ENCODE results near the gene CFAP97D1.

Gene CFAP97D1

DNA sequence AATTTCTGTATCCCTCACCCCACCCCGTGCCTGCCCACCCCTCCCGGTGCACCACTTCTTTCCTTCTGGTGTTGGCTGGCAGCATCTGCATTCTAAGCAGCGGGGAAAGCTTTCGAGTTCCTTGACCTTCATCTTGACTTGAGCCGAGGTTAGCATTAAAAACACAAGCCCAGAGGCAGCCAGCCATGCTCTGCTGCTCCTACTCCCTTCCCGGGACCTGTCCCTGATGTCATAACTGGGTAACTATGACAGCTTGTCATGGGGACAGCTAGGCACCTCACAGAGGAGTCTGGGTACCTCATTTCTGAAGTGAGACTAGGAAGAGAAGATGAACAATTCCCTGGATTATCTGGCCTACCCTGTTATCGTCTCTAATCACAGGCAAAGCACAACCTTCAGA, at the start of gene CFAP97D1:
CFAP97D1 (plus strand) TSS at position 301 of the 400 bp plus-strand sequence; CDS start at position 329, 28 bp downstream.
- DNase-seq = no peak

DNA sequence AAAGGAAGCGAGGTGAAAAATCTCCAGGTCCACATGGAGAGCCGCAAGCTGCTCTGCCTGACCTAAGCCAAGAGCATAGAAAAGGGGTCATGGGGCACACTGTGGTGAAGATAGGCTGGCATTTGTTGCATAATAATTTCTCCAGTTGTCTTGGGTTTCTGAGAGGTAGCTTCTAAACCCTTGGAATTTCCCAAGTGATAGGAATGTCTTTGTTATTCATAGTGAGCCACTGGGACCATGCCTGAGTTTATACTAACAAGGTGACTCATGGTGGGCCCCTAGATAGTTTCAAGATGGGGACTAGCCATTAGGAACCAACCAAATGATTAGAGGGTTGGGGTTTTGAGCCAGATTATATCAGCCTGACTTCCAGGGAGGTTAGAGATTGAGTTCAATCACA, 47.3 kb upstream of the CFAP97D1 start:
- no peak for DNase-seq

DNA sequence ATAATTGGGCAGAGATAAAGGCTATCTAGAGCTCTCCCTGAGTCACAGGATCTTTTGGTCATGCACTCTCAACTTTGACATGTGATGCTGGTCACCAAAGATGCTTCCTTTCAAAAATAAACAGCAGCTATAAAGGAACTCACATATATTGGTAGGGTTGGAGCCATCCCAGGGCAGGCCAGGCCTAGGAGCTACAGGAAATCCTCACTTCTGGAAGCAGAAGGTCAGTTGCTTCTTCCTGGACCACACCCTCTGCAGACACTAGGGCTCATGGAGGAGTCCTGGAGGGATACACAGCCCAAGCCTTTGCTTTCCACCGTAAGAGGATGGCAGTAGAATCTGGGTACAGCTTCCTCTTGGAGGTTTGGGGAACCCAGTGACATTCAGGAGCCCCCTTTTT, 46.3 kb upstream of the CFAP97D1 start:
- no peak for DNase-seq

DNA sequence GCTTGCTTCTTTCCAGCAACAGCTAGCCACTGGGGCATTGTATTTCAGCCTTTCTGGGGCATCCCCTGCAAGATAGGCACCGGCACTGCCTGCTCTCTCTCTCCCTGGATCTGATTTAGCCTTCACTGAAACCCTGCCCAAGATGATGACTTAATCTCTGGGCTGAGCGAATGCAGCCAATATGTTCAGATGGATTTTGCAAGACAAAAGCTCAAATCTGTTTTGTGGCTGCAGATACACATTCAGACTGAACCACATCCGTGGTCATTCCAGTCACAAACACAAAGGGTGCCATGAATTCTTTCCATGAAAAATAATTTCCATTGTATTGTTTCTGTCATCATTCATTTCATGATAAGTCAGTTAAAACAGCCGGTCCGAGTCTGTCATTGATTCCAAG, 45.9 kb upstream of the CFAP97D1 start:
- DNase-seq = no peak

DNA sequence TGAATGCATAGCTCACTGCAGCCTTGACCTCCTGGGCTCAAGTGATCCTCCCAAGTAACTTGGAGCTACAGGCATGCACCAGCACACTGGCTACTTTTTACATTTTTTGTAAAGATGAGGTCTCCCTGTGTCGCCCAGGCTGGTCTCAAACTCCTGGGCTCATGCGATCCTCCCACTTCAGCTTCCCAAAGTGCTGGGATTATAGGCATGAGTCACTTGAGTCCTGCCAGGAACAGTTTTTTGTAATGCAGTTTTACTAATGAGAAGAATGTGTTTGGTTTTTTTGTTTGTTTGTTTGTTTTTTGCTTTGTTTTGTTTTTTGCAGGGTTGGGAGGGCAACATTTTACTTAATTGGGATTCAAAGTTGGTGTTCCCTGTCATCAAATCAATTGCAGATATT, 43.8 kb upstream of the CFAP97D1 start:
- no peak for DNase-seq

DNA sequence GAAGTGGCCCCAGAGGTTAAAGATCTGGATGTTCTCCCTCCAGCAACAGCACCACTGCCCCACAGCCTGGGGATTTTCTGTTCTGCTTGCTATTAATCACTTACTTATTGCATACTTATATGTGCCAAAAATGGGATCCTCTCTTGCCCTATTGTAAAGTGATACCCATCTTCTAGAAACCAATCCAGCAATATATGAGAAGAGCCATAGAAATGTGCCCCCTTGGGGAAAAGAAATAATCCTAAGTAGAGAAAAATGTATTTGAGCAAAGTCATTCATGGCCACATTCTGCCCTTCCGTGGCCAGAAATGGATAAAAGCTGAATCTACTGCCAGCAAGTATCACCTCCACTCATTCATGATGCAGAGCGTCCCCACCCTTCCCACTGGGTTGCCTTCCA, 42.5 kb upstream of the CFAP97D1 start:
- no peak for DNase-seq

DNA sequence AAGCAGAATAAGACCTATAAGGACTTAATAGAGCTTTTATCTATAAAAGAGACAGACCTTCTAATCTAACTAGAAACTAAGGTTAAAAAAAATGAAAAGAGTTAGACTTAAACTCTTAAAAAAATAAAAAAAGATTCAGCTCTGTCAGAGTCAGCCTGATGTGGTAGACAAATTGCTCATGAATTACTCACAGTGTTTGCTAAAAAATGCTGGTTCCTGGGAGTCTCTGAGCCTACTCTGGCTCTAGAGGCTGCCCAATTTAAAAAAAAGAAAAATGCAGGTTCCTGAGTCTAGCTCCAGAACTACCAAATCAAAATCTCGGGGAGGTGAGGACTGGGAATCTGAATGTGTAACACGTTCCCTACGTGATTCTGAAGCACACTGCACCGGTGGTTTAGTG, 39.7 kb upstream of the CFAP97D1 start:
- DNase-seq = no peak

DNA sequence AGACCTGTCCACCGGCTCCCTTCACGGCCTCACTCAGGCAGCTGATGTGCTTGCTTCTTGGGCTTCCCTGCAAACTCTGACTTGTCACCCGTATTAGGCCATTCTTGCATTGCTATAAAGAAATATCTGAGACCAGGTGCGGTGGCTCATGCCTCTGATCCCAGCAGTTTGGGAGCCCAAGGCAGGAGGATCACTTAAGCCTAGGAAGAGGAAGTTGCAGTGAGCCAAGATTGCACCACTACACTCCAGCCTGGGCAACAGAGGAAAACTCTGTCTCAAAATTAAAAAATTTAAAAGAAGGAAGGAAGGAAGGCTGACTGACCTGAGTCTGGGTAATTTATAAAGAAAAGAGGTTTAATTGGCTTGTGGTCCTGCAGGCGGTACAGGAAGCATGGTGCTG, 38.6 kb upstream of the CFAP97D1 start:
- no peak for DNase-seq

DNA sequence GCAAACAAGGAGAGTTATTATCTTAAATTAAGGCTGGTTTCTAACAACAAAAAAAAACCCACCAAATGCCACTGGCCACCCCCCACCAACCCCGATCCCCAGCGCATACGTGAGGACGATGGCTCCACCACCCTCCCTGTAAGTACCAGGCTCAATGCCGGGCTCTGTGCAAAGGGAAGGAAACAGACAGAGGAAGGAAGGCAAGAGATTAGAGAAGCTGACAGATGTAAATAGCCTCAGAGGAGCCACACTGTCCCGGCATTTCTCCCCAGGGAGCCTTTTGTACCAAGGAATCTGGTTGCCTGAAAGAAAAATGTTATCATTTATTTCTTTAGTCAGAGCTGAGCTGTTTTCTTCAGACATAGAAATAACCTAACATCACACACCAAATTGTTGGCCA, 34.7 kb upstream of the CFAP97D1 start:
- no peak for DNase-seq

DNA sequence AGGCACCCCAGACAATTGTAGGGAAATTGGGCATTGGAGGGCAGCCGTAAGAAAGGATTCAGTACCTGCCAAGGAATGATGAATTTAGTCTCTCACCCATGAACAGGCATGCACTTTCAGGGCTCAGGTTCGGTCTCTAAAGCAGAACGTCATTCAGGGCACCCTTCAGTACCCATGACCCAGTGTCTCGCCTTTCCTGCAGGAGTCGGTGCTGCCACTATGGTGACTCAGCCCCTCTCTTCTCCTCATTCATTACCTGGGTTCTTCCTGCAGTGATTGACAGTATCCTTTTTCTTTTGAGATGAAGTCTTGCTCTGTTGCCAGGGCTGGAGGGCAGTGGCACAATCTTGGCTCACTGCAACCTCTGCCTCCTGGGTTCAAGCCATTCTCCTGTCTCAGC, 30.1 kb upstream of the CFAP97D1 start:
- no peak for DNase-seq

DNA sequence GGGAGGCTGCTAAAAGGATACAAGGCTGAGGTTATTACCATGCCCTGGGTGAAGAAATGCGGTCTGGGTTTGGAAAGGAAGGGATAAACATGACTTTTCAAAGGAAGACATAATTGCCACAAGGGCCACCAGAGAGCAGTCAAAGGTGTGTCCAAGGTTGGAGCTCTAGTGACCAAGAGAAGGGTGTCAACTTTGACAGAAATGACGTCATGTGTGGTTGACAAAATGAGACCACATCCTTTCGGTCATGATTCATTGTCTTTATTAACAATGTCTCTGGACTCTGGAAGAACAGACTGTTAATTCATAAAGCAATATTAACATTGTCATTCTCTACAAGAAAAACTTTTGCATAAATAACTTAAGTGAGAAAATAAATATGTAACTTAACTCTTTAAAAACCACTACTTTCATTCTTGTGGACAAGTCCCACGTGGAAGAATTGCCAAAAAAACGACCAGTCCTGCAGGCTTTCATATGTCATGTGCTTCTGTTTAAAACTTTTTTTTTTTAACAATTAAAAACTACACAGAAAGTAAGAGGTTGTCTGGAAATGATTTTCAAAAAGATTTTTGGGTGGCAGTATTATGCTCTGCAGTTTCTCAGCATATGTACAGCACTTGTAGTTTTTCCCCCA, 26.6 kb upstream of the CFAP97D1 start:
- DNase-seq = no peak

DNA sequence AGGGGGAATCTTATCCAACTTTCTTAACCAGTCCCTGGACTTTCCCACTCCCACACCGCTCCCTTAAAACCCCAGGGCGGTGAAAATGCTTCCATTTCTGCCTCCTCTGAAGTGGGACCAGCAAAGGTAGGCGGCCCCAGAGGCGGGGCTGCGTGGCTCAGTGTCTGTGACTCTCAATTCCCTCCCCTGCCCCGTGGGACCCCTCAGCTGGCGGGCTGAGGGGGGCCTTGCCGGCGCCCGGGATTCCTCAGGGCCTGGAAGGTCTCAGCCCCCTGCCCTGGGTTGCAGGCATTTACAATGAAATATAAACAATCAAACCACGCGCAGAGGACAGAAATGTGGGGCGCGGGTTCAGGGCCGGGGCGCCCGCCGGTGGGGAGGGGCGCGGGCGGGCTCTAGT, 25.3 kb upstream of the CFAP97D1 start:
- DNase-seq = no peak

DNA sequence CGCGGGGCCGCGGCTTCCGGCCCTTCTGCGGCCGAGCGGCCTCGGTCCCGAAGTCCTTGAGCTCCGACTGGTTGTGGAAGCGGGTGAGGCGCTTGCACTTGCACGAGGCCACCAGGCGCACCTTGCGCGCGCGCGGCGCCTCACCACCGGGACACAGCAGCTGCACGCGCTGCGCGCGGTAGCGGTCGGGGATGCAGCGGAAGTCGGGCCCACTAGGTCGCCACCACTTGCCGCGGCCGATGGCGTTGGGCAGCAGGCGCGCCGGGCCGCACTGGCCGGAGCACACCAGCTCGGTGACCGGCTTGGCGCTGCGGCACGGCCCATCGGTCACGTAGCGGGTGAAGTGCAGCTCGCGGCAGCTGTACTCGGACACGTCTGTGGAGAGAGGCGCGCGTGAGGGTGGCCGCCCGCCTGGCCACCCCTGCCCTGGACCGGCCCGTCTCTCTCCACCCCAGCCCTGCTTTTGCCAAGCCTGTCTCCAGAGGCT, 24.8 kb upstream of the CFAP97D1 start:
- DNase-seq = no peak

DNA sequence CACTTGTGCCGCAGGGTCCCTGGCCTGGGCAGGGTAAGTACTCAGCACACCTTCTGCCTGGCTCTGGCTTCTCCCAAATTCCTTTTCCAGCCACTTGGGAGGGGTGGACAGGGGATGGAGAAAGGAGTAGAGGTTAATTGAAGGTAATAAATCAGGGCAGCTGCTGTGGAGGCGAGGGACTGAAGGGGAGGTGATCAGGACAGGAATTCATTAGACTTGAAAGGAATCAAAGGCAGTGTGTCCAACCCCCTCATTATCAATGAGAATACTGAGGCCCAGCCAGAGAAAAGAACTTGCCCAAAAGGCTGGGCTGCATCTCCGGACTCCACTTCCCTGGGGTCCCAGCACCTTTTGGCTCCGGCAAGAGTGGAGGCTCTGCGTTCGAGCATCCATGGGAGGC, 24.0 kb upstream of the CFAP97D1 start:
- no peak for DNase-seq

DNA sequence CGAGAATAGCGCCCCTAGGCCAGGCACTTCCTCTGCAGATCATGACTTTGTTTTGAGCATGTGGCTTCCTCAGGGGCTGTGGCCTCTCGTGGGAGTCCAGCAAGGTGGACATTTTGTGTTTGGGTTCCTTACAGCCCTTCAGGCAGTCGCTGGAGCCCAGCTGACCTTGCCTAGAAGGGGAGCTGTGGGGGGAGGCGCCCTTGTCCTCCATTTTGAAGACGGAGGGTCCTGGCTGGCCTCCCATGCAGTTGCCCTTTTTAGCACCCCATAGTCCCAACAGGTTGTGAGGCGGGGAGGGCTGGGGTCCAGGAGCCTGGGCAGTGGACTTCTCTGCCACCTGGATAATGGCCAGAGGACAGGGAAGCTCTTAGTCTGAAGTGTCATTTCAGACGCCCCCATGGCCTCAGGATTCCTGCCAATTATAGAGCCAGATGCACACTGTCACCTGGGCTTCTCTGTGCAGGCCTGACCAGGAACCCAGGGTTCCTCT, 23.0 kb upstream of the CFAP97D1 start:
- DNase-seq = no peak

DNA sequence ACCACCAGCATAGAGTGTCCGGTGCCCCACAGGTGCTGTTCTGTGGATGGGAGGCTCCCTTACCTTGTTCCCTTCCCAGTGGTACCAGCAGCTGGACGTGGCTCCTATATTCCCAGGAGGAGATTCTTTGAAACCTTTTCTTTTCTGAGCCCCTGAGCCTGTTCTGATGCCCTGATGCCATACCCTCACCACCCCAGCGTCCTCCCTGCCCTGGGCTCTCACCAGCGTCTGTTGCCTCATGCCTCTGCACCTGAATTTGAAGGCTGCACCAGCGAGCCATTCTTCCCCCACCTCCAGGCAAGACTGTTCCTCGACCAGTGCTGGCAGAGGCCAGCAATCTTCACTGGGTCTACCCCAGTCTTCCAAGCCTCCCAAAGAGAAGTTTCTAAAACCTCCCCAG, 22.1 kb upstream of the CFAP97D1 start:
- no peak for DNase-seq

DNA sequence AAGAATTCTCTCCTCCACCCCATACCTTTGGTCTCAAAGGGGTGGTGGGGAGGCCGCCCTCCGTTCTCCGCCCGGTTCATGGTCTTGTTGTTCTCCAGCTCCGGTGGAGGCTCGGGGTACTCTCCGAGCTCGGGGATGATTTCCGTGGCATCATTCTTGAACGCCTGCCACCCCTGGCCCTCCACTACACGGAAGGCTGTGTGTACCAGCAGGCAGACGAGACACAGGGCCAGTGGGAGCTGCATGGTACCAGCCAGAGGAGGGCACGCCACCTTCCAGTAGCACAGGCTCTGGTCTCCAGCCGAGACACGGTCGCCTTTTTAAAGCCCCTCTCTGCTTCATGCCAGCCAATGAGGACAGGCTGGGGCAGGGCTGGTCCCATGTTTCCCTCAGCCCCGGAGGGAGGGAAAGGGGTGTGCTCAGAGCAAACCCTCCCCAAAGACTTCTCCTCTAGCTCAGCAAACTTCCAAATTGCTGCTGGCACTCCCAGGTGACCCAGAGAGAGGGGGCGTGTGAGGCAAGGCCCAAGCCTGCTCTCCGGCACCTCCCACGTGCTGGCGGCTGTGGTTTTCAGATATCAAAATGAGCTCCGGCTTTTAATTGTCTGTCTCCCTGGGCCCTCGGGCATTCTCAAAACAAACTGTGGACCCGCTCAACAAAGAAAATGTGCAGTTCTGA, 21.6 kb upstream of the CFAP97D1 start, which contains the start of gene SOST:
SOST (minus strand) TSS at position 295 of the 678 bp plus-strand sequence; CDS start at position 245, 50 bp downstream.
- DNase-seq = no peak

DNA sequence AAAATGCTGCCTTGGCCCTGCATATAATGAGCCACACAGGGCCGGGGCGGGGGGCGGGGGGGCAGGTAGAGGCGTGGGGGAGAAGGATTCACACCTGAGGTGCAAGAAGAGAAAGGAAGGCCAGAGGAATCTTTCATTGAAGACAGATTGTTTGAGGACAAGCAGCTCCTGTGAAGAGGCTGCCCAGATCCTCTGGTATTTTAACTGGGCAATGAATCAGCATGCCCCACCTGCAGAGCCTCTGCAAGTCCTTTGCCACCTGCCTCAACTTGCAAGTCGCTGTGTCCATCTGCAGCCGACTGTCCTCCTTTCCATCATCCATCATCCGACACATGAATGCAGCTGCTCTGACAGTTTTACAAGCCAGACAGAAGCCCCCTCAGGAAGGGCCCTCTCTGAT, 20.4 kb upstream of the CFAP97D1 start:
- no peak for DNase-seq

DNA sequence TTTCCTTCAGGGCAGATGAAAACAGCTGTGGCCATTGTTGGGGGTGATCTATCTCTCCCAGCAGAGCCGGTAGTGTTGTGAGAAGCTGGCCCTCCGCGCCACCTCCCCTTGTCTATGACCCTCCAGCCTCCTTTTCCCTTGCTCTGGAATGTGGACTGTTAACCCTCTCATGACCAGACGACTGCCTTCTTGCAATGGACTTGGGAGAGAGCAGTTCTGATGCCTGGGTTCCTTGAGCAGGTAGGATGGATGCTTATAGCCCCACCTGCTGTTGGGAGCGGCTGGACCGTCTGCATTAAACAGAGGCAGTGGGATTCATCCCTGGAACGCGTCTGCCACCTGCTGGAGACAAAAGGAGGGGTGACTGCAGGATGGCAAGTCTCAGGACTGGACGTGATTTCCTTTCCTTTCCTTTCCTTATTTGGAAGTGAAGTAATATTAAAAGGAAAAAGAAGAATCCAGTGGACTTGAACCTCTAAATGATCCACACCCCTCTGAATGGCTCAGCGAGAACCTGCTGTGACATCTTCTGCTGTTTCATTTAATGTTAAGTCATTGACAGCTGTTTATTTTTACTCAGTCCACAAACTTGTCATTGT, 19.9 kb upstream of the CFAP97D1 start:
- DNase-seq = peak; percentile 75

DNA sequence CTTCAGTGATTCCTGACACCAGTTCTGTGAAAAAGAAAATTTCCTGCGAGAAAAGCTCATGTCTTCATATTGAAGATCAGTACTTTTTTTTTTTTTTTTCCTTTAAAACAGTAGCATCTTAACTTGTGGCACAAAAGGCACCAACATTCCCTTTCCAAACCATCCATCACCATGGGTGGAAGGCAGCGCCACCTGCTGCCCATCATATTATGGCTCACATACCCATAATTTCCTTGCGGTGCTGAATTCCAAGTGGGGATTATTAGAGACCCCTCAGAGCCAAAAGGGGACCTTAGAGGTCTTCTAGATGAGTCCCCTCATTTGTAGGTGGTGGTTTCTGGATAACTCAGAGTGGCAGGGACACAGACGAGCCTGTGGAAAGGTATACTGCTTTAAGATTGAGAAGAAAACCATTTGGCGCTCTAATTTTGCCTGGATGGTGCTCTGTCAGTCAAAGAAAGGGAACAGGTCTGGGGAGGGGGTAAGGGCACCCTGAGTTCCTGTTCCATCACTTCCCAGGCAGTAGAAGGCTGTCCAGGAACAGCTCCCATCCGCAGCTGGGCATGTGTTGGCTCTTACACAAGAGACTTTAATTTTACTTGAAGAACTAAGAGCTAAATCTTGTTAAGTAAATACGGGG, 13.7 kb upstream of the CFAP97D1 start:
- peak; percentile 45 for DNase-seq

DNA sequence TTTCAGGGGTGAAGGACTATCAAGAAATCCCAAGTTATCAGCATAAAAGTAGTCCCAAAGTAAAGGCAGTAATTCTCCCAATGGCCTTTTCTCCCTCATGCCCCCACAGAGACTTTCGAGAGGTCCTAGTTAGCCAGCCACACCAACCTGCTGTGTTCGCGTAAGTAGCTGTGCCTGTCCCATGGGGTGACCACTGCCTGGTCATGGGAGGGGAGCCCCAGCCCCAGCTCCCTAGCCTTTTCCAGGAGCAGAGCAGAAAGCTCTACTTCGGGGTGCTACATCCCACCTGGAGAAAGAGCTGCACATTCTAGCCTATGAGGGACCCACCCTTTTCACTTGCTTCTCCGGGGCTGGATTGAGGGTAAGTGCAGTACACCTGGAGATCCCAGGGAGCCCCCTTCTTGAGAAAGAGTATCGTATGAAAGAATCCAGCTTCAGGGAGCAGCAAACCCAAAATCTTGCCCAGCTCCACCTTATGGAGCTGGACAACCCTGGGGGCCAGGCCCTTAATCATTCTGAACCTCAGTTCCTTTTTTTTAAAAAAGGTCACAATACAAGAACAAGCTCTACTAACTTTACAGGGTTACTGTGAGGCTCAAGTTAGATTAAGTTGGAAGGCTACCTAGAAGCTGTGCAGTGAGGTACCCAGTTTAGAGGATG, 13.1 kb upstream of the CFAP97D1 start:
- no peak for DNase-seq

DNA sequence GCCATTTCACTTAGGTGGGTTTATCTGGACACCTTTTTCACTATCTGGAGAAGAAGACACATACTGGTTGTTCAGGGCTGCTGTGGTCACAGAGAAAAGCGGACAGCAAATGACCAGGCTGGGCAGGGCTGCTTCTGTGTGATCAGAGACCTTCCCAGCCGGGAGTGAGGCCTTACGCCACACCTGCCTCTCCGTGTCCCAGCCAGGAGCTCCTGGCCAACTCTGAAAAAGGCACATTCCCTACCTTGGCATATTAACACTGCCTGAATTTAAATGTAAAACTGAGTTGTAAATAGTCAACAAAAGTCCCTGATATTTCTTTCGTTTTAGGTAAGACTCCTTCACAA, 12.5 kb upstream of the CFAP97D1 start:
- DNase-seq = no peak

DNA sequence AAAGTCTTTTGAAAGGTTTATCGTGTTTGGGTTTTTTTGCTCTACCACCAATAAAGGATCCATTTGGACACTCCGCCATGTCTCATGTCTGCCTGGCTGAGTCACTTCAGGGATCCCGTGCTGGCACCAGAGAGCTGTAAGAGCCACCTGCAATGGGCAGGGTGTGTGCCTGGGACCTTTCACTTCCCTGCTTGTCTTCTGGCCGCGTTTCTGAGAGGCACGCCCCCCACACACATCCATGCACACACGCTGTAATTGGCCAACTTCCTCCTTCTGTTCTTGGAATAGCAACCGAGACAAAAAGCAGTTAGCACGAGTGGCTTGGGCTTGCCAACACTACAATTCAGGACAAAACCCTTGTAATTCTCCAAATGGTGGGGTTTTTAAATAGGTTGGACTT, 11.9 kb upstream of the CFAP97D1 start:
- DNase-seq = no peak
